Right renal cortex interstitium (tissue), 3 donors: ENCODE data around the gene CASP8. TPM values are rescaled to one million over a fixed set of nuclear protein-coding genes. Genes with fewer than 3 reads are reported as not detected.
"Not testable (repeated sequence)": the region's sequence is repeated elsewhere in the genome, so short reads cannot be mapped to it uniquely, and the experiment has no call there.

Source experiments
- DNase-seq, 3 donors: peaks; one replicate each; pipeline ENCODE4 v3.0.0-alpha.2; 2013; ENCODE audit warnings: low read depth in 3 of 3, low spot score in 2 of 3
- polyA plus RNA-seq, 3 donors: library from polyadenylated mRNA; unstranded; fragments of 120-200 nt; gene quantifications; one replicate each; pipeline ENCODE4 v1.2.1, GENCODE V29; 2013; ENCODE audit not compliant: insufficient read length in 3 of 3

Gene CASP8
- polyA plus RNA-seq, 3 donors = 14.9 to 17.3 (median 15.2) TPM

GRCh38 chr2:201239167-201239935, 21.0 kb upstream of the CASP8 start:
- not testable (repeated sequence) for DNase-seq

- DNase-seq = no peak
Measured at GRCh38 chr2:201242571-201243277, 17.6 kb upstream of the CASP8 start.

GRCh38 chr2:201244829-201245228, 15.5 kb upstream of the CASP8 start:
- DNase-seq = no peak

GRCh38 chr2:201246280-201246679, 14.1 kb upstream of the CASP8 start:
- DNase-seq = no peak

- DNase-seq = no peak
Measured at GRCh38 chr2:201248288-201248844, 12.0 kb upstream of the CASP8 start.

GRCh38 chr2:201249889-201250288, 10.4 kb upstream of the CASP8 start:
- DNase-seq = no peak

GRCh38 chr2:201250741-201251140, 9.6 kb upstream of the CASP8 start:
- DNase-seq = no peak

GRCh38 chr2:201254081-201254730, 6.1 kb upstream of the CASP8 start:
- DNase-seq = no peak

- no peak for DNase-seq
Measured at GRCh38 chr2:201255408-201256033, 4.8 kb upstream of the CASP8 start.

- no peak for DNase-seq
Measured at GRCh38 chr2:201256082-201256481, 4.3 kb upstream of the CASP8 start.

- no peak for DNase-seq
Measured at GRCh38 chr2:201257381-201257955, 2.9 kb upstream of the CASP8 start.

- DNase-seq = peak in 2 of 3 donors; percentile 32 to 38
Measured at GRCh38 chr2:201257956-201258665, 2.2 kb upstream of the CASP8 start.

- no peak for DNase-seq
Measured at GRCh38 chr2:201258666-201259615, 1.4 kb upstream of the CASP8 start.

GRCh38 chr2:201261471-201261870, 1.1 kb downstream of the CASP8 start:
- DNase-seq = no peak

GRCh38 chr2:201261906-201262305, 1.6 kb downstream of the CASP8 start:
- DNase-seq = no peak

- peak in 1 of 3 donors; percentile 29 for DNase-seq
Measured at GRCh38 chr2:201262718-201263117, 2.4 kb downstream of the CASP8 start.

- DNase-seq = no peak
Measured at GRCh38 chr2:201263779-201264178, 3.4 kb downstream of the CASP8 start.

GRCh38 chr2:201264472-201265173, 4.3 kb downstream of the CASP8 start:
- DNase-seq = no peak
